KMS-11 (cell line): Measurements from ENCODE around the gene CHODL.

Experiments
- H2AFZ ChIP-seq: fragments of 200-600 bp; sonication (generic); 2 replicates; pipeline ENCODE4 v1.6.1; 2016; ENCODE audit warnings: antibody characterized with exemption, mixed run types, low read depth
- H3K27ac ChIP-seq: fragments of 200-600 bp; sonication (generic); 2 replicates; pipeline ENCODE4 v1.6.1; 2016; ENCODE audit warnings: mild to moderate bottlenecking, mixed run types
- H3K27me3 ChIP-seq: fragments of 200-600 bp; sonication (generic); 2 replicates; pipeline ENCODE4 v1.6.1; 2017; ENCODE audit warnings: mild to moderate bottlenecking, low read depth, mixed run types, moderate library complexity; ENCODE audit not compliant: insufficient read depth
- H3K36me3 ChIP-seq: fragments of 200-600 bp; sonication (generic); 2 replicates; pipeline ENCODE4 v1.6.1; 2017; ENCODE audit warnings: mild to moderate bottlenecking, mixed run types; ENCODE audit not compliant: insufficient read depth
- H3K4me1 ChIP-seq: fragments of 200-600 bp; sonication (generic); 2 replicates; pipeline ENCODE4 v1.6.1; 2016; ENCODE audit warnings: mild to moderate bottlenecking, low read depth, mixed run types; ENCODE audit not compliant: poor library complexity, severe bottlenecking
- H3K4me2 ChIP-seq: fragments of 200-600 bp; sonication (generic); 2 replicates; pipeline ENCODE4 v1.7.0; 2016; ENCODE audit warnings: mild to moderate bottlenecking, mixed run types
- H3K4me3 ChIP-seq: fragments of 200-600 bp; sonication (generic); IDR thresholded peaks from 2 replicates; pipeline ENCODE4 v1.6.1; 2017; ENCODE audit warnings: low read depth, low read length, mixed read lengths; ENCODE audit not compliant: insufficient read depth
- H3K79me2 ChIP-seq: fragments of 200-600 bp; sonication (generic); 2 replicates; pipeline ENCODE4 v1.6.1; 2016; ENCODE audit warnings: low read depth, mixed run types; ENCODE audit not compliant: insufficient read depth
- H3K9ac ChIP-seq: fragments of 200-600 bp; sonication (generic); 2 replicates; pipeline ENCODE4 v1.6.1; 2016; ENCODE audit warnings: mild to moderate bottlenecking, mixed run types
- H4K20me1 ChIP-seq: fragments of 200-600 bp; sonication (generic); 2 replicates; pipeline ENCODE4 v1.6.1; 2016; ENCODE audit warnings: mild to moderate bottlenecking, mixed run types; ENCODE audit not compliant: insufficient read depth
- CTCF ChIP-seq: fragments of 200-600 bp; sonication (generic); conservative IDR thresholded peaks from 2 replicates; pipeline ENCODE4 v1.6.1; 2017; ENCODE audit warnings: low read depth, mild to moderate bottlenecking, antibody characterized with exemption, low read length, moderate library complexity, mixed read lengths

Gene CHODL

GRCh38 chr21:18244671-18245463 lies at the start of gene CHODL:
CHODL (plus strand) TSS chr21:18244833; CDS start chr21:18245224, 391 bp downstream.
- Histone ChIP-seq H3K4me2 (no peak within 1 kb of the TSS), H3K36me3 (no peaks in the 10 kb centered on the region), H3K27me3 (no peaks in the 10 kb centered on the region), H3K4me3 (no peak within 1 kb of the TSS), H4K20me1 (no peaks in the 10 kb centered on the region), H3K27ac (no peak within 1 kb of the TSS), H3K79me2 (no peaks in the 10 kb centered on the region), H3K4me1 (peaks cover 9% of the 10 kb centered on the region), H2AFZ (no peak within 1 kb of the TSS), H3K9ac (no peak within 1 kb of the TSS)
- no peak for TF ChIP-seq CTCF

DNA sequence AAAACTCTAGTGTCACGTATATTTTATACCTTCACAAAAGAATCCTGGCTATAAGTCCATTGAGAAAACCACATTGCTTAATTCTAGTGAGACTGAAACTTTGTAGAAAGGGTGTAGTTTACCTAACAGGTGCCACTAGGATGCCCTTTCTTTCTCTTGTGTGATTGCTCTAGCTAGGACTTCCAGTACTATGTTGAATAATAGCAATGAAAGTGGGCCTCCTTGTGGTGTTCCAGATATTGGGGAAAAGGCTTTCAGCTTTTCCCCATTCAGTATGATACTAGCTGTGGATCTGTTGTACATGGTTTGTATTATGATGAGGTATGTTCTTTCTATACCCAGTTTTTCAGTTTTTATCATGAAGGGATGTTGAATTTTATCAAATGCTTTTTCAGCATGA lies 39.7 kb upstream of the CHODL start:
- Histone ChIP-seq H3K27ac (no peak overlapping the region), H3K4me1 (peaks cover 6% of the 10 kb centered on the region), H3K4me3 (no peak overlapping the region), H3K79me2 (no peaks in the 10 kb centered on the region), H3K4me2 (no peak overlapping the region), H4K20me1 (no peaks in the 10 kb centered on the region), H3K27me3 (no peaks in the 10 kb centered on the region), H2AFZ (no peak overlapping the region), H3K36me3 (no peaks in the 10 kb centered on the region), H3K9ac (no peak overlapping the region)
- TF ChIP-seq CTCF, result 0 out of 2 replicates have a peak, but pooled peaks have one; percentile 22

GRCh38 chr21:18218331-18218730 lies 26.3 kb upstream of the CHODL start:
- H3K79me2 ChIP-seq, result no peaks in the 10 kb centered on the region
- no peak overlapping the region for H2AFZ ChIP-seq
- H3K4me1 ChIP-seq, result no peaks in the 10 kb centered on the region
- H3K9ac ChIP-seq, result no peak overlapping the region
- H4K20me1 ChIP-seq, result no peaks in the 10 kb centered on the region
- H3K4me3 ChIP-seq, result no peak overlapping the region
- no peaks in the 10 kb centered on the region for H3K27me3 ChIP-seq
- TF ChIP-seq CTCF, result no peak
- no peak overlapping the region for H3K27ac ChIP-seq
- no peaks in the 10 kb centered on the region for H3K36me3 ChIP-seq
- H3K4me2 ChIP-seq, result no peak overlapping the region

DNA sequence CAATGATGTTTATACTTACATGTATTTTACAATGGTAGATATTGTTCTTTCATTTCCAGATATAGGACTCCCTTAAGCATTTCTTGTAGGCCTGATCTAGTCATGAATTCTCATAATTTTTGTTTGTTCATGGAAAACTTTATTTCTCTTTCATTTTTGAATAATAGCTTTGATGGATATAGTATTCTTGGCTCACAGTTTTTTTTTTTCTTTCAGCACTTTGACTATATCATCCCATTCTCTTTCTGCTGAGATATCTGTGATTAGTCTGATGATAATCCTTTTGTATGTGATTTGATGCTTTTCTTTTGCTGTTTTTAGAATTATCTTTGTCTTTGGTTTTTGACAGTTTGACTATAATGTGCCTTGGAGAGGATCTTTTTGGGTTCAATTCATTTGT lies 24.1 kb upstream of the CHODL start:
- H3K4me2 ChIP-seq, result no peak overlapping the region
- H3K36me3 ChIP-seq, result no peaks in the 10 kb centered on the region
- no peaks in the 10 kb centered on the region for H3K4me1 ChIP-seq
- H2AFZ ChIP-seq, result no peak overlapping the region
- no peak overlapping the region for H3K27ac ChIP-seq
- TF ChIP-seq CTCF, result no peak
- no peak overlapping the region for H3K4me3 ChIP-seq
- H3K27me3 ChIP-seq, result no peaks in the 10 kb centered on the region
- no peaks in the 10 kb centered on the region for H4K20me1 ChIP-seq
- no peak overlapping the region for H3K9ac ChIP-seq
- no peaks in the 10 kb centered on the region for H3K79me2 ChIP-seq
